Body of pancreas (tissue), 4 donors: ENCODE results near the gene OLFML3.

ENCODE experiments used
- POLR2A ChIP-seq, 3 donors: fragments of 450-650 bp; IDR thresholded peaks; one replicate each; pipeline ENCODE4 v1.6.1; 2016; ENCODE audit warnings: antibody characterized with exemption in 3 of 3, mild to moderate bottlenecking in 2 of 3
- TF ChIP-seq, protein P1 (sequence below), 7 experiments: fragments of 450-650 bp in 4 of 7; fragments of 200-600 bp in 3 of 7; sonication (generic) in 3 of 7; IDR thresholded peaks; one replicate each; pipeline ENCODE4 v1.5.1; 2016 to 2019; ENCODE audit warnings: antibody characterized with exemption in 7 of 7

DNA sequence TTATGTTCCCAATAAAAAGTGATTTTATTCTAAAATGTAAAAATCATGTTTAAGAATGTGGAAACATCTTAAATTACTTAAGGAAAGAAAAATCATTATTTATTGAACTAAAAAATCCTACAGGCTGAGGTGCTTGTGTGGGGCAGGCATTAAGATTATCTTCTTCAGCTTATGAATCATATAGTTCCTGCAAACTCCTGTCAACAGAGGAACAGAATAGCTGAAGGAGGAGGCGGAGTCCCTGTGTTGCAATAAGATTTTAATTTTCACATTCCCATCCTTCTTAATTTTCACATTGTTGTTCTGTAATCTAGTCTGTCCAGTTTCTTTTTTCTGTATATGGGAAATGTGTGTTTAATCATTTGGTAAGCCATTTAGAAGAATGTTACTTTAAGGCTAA, 20.6 kb upstream of the OLFML3 start:
- TF ChIP-seq, protein P1, sequence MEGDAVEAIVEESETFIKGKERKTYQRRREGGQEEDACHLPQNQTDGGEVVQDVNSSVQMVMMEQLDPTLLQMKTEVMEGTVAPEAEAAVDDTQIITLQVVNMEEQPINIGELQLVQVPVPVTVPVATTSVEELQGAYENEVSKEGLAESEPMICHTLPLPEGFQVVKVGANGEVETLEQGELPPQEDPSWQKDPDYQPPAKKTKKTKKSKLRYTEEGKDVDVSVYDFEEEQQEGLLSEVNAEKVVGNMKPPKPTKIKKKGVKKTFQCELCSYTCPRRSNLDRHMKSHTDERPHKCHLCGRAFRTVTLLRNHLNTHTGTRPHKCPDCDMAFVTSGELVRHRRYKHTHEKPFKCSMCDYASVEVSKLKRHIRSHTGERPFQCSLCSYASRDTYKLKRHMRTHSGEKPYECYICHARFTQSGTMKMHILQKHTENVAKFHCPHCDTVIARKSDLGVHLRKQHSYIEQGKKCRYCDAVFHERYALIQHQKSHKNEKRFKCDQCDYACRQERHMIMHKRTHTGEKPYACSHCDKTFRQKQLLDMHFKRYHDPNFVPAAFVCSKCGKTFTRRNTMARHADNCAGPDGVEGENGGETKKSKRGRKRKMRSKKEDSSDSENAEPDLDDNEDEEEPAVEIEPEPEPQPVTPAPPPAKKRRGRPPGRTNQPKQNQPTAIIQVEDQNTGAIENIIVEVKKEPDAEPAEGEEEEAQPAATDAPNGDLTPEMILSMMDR (IDR thresholded peaks at IDR 0.05) = no peak
- no peak for TF ChIP-seq POLR2A (IDR thresholded peaks at IDR 0.05)
